KG1 (cell line): Measurements from ENCODE around the gene HOXA10.

Source experiments
- DNase-seq: peaks from one replicate; lab custom pipeline; 2025; lab: John Stamatoyannopoulos, UW

HOXA10 gene

DNA sequence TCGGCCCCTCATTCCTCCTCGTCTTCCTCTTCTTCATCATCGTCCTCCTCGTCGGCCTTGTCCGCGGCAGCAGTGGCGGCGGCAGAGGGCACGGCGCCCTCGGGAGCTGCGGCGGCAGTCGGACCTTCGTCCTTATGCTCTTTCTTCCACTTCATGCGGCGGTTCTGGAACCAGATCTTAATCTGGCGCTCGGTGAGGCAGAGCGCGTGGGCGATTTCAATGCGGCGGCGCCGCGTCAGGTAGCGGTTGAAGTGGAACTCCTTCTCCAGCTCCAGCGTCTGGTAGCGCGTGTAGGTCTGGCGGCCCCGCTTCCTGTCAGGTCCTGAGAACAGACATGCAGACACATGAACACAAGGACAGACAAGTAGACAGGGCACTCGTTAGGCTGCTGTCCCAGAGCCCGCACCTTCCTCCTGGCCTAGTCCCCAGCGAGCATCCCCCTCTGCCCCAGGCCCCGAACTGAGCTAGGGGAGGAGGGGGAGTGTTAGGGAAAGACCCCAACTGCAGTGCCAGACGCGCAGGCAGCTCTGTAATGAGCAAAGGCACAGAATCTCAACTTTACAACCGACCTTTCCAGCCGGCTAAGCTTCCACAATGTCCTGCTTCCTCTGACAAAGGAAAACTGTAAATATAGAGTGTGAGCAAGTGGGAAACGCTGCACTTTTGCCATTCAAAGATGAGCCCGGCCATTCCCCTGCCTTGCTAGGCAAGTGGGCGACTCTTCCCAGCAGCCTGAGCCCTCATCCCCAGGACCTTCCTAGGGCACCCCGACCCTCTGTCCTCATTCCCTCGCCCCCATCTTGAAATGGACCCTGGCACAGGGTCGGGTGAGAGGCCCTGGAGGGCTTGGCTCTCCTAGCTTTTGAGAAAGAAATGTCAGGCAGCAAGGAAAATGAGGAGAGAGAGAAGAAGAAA, 19.0 kb downstream of the HOXA10 start:
- no peak for DNase-seq

DNA sequence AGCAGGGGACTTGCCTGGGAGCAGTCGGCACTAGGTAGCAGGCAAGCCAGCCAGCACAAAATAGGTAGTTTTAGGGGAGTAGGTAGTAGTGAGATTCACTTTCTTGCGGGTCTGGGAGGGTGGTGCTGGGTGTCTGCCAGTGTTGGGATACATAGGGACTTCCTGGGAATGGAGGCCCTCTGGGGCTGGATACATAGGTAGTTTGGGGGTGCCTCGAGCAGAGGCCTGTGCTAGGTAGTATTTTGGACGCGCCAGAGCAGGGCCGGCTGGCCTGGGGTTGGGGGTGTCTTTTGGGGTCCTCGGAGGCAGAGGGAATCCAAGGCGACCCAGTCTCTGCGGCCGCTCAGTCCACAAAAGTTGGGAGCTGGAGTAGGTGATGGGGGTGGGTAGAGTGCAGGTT, 19.8 kb downstream of the HOXA10 start:
- DNase-seq, result no peak

GRCh38 chr7:27153526-27153925, 20.6 kb downstream of the HOXA10 start:
- DNase-seq, result no peak

DNA sequence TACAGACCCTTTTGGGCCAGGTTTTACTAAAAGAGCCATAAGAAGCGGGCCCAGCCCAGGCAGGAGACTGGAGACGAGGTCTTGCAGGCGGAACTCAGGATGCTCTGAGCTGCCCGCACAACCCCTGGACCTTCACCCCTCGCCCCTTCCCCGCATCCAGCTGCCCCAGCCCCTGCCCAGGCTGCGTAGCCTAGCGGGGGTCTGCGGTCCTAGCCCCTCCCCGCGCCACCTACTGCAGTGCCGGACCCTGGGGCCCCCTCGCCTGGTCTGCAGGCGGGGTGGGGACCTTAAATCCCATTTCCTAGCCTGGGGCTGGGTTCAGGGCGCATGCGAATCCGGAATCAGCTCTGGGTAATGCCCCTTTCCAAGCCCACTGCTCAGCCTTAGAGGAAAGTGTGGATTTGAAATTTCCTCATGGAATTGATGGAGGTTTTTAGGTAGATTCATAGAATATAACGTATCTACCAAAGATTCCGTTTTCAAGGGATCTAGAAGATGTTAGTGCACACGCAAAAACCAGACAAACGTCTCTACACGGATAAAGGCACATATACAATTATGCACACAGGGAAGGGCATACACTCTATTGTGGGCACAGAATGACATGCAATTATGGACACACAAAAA, 21.2 kb downstream of the HOXA10 start:
- DNase-seq, result no peak

DNA sequence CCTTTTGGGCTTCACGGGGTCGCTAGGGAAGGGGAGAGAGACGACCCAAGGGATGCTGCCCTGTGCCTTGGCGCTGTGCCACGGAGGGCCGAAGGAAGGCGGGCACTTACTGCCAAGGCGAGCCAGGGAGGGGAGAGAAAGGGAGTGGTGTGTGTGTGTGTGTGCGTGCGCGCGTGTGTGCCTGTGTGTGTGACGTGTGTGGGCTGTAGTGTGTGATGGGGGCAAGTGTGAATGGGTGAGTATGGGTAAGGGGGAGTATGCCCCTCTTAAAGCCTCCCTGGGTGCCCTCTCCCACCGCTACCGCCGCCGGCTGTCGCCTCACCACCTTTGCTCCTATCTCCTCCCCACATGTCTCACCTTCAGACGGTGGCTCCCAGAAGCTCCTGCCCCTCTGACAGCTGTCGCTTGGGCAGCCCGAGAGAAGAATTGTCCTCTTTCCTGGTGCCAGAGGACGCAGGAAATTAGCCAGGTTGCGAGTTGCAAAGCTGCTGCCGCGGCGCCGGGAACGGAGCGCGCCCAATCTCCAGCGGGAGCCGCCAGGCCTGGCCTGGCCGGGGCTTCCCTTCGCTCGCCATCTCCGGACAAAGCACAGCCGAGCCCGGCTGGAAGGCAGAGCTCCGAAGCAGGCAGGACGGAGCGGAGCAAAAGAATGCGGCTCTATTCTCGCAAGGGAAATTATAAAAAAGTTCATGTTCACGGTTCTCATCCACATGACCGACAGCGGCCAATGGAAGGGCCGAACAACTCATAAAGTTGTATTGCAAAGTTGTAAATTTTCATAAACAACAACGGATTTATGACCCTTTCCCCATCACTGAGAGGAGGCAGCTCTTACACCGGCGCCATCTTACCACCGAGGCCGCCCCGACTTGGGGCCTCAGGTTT, 21.9 kb downstream of the HOXA10 start, which contains the start of gene HOXA3:
TSS of gene HOXA3 (minus strand) at position 653 of the 885 bp plus-strand sequence. CDS start 41,943 bp downstream, outside the sequence.
- no peak for DNase-seq

DNA sequence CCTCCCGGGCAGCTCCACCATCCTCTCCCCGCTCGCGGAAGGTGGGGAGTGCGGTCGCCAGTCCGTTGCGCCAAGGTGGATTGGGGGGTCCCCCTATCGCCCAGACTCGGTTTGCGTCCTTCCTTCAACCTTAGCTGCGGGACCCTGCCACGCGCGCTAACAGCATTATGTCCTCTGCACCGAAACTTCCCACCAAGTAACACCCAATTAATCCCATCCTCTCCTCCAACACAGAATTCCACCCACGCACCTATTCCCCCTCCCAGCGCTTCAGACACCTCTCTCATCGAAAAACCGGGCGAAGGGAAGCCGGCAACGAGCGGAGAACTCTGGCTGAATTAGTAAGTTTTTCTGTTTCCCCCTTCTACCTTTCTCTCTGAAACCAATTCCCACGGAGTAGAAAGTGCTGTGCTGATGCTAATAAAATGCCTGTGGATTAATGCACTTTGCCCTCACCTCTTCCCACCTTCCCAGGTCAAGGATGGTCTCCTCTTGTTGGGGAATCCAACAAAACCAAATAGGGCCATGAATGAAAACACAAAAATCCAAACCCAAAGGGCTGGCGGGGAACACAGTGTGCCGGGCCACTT, 22.7 kb downstream of the HOXA10 start:
- DNase-seq, result no peak

DNA sequence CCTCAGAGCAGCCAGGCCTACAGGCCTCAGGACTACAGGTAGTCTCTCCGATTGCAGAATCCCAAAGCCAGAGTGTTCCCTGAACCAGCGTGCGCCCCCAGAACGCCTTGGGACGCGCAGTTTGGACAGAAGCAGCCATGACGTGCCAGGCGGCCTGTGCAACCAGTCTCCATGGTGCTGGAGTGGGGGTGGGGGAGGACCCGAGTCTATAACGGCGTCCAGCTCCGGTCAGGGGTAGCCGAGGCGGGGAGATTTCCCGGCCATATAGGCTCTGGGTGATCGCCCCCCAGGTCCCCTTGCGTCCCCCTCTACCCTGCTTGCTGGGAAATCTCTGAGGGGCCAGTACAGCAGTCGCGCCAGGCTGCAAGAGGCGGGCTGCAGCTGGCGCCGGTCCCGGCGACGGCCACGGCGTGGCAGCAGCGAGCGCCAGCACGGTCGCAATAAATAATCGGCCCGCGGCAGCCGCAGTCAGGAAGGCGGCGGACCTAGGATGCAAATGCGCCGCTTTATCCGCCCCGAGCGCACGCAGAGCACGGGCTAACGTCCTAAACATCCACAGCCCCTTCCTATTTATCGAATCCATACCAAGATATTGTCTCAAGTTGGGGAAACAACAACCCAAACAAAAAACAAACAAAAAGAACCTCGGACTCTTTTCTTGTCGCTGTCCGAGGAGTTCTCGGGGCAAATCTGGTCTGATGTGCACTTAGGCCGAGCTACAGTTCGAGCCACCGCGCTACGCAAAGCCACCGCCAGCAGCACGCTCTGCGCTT, 23.4 kb downstream of the HOXA10 start:
- DNase-seq, result no peak

GRCh38 chr7:27149842-27150567, 24.1 kb downstream of the HOXA10 start:
- DNase-seq, result no peak

- no peak for DNase-seq
Observed at GRCh38 chr7:27148756-27149641, 25.1 kb downstream of the HOXA10 start.

DNA sequence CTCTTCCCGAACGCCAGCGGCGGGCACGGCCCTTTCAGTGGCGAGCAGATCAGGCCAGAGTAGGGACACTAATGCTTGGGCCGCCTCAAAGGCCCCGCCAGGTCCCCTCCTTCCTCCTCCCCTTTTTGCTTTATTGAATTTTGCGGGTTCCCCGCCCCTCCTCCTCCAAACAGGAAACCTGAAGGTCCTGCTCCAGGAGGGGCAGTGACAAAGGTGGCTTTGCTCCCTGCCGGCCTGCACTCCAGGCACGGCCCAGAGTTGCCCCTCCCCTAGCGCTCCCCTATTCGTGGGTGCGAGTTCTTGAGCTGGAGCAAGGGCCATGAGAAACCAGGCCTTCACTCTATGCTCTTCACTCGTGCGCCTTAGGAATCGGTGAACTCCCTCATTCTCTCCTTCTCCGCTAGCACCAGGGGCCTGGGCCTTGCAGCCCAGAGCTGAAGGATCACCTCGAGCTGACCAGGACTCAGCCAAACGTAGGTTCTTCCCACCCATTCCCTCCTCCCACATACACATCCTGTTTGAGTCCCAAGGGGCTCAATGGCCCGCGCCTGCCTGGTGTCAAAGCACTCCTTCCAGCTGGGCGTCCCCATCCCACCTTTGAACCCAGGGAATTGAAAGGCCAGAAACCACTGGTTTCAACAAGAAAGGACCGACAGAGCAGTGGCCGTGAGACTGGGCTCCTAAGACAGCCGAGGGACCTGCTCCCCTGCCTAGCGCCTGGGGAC, 25.9 kb downstream of the HOXA10 start:
- no peak for DNase-seq

DNA sequence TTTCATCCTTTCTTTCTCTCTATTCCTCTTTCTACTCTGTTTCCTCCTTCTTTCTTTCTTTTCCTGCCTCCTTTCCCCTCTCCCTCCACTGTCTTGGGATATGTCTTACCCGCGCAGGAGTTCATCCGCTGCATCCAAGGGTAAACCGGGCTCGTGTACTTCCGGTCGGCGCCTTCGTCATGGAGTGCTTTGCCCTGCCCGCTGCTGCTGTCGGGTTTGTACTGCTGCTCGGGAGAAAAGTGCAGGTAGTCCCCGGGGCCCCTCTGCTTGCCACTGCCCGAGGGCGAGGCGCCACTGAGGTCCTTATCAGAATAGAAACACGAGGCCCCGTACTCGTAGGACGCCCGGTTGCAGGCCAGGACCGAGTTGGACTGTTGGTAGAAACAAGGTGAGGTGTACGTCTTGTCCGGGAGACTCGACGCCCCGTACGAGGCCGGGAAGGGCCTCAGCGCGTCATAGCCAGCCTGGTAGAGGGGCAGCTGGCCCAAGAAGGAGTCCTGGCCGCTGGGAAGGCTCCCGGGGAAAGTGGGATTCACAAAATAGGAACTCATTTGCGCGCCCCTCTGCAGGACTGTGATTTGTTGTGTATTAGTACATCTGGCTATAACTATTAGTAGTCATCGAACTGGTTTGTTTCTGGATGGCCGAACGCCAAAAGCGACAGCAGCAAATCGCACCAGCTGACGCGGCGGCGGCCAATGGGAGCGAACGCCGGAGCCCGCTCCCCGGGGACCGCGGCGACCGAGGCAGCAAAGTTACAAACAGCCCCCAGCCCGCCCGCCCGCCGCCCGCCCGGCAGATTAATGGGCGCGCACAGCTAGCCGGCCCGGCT, 26.7 kb downstream of the HOXA10 start, which contains the start of gene HOXA6:
TSS of gene HOXA6 (minus strand) at position 576 of the 832 bp plus-strand sequence. CDS start at position 551, 25 bp downstream.
- DNase-seq, result no peak

GRCh38 chr7:27146491-27147198, 27.5 kb downstream of the HOXA10 start:
- no peak for DNase-seq

- DNase-seq, result no peak
Observed at GRCh38 chr7:27145914-27146412, 28.2 kb downstream of the HOXA10 start.

GRCh38 chr7:27145165-27145913, 28.8 kb downstream of the HOXA10 start:
- no peak for DNase-seq

- DNase-seq, result no peak
Observed at GRCh38 chr7:27144781-27145164, 29.3 kb downstream of the HOXA10 start.
